ENCODE data around the gene ATOH8.
"Not testable (repeated sequence)": the region's sequence is repeated elsewhere in the genome, so short reads cannot be mapped to it uniquely, and the experiment has no call there.

The ATOH8 gene, protein sequence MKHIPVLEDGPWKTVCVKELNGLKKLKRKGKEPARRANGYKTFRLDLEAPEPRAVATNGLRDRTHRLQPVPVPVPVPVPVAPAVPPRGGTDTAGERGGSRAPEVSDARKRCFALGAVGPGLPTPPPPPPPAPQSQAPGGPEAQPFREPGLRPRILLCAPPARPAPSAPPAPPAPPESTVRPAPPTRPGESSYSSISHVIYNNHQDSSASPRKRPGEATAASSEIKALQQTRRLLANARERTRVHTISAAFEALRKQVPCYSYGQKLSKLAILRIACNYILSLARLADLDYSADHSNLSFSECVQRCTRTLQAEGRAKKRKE

GRCh38 chr2:85753525-85754312 lies at the start of gene ATOH8:
TSS of gene ATOH8 (plus strand) at chr2:85753991. CDS start at chr2:85754190, 199 bp downstream.
- DNase-seq, result no peak

DNA sequence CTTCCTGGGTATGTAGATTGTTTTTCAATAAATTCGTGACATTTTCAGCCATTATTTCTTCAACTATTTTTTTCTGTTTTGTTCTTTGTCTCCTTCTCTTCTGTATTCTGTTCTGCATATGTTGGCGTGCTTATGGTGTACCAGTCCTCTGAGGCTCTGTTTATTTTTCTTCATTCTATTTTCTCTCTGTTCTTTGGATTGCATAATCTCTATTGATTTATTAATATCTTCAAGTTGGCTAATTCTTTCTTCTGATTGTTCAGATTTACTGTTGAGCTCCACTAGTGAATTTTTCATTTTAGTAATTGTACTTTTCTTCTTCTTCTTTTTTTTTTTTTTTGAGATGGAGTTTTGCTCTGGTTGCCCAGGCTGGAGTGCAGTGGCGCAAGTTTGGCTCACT lies 49.8 kb upstream of the ATOH8 start:
- no peak for DNase-seq

DNA sequence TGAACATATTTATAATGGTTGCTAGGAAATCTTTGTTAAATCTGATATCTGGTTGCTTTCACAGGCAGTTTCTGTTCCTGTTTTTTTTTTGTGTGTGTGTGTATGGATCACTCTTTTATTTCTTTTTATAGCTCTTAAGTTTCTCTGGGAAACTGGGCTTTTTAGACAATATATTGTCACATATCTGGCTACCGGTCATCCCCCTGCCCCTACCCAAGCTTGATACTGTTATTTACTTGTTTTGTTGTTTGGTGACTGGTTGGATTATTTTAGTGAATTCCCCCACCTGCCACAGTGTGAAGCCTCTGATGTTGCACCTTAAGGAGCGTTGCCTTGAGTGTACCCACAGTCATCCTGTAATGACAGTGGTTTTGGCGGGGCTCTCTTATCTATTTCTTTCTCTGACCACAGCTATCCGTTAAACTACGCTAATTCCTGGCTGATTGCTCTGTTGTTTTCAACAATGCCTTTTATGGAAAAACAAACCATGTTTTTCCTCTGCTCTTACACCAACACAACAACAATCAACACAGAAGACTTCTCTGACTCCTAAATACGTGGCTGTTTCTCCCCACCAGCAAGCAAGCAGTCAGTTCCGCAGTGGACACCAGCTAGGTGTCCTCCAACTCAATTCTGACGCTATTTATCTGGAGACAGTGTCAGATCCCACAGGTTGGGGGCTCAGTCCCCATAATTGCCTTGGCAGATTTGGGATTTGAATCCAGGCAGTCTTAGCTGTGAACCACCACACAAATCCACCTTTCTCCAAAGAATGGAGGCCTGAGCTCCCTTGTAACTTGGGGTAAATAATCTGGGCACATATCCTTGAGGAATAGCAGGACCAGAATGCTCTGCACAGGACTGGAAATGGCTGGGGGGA lies 48.8 kb upstream of the ATOH8 start:
- no peak for DNase-seq

DNA sequence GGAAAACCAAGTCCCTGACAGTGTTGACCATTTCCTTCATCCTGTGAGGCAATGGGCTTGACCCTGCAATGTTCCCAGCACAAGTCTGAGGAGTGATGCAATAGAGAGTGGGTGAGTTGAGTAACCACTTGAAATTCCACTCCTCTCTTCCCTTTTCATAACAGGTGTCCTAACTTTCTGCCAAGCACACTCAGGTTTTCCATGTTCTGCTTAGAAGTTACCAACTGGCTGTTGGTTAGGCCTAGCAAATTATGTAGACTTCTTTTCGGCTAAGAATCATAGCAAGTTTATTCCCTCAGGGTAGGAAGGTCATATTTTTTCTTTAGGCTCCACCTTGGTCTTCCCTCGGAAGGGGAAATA lies 48.1 kb upstream of the ATOH8 start:
- DNase-seq, result no peak

GRCh38 chr2:85706063-85706462 lies 47.7 kb upstream of the ATOH8 start:
- DNase-seq, result no peak

DNA sequence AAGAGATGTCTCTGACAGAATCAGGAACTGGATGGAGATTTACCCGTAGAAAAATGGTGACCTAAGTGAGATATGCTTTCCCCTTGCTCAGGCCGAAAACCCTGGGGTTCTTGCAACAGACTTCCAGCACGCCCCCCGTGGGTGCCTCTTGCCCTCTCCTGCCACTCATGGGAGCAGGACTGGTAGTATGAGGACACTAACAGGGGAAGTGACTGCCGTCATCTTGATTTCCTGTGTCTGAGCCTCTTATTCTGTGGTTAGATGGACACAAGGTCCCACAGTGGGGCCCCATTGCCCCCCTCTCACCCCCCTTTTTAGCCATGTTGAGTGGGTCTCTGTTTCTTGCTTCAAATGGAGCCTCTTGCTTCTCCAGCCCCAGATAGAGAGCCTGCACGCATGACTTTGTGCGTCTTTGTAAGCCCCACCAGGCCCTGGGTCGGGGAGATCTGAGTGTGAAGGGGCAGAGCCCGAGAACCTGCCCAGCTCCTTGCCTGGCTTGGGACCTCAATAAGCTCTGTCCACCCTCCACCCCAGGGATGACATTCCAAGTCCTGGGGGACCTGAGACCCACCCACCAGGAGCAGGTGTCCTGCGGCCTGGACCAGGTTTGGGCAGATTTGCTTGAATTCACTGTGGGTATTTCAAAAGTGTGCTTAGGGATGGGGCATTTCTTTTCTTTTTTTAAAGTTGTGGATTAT lies 47.0 kb upstream of the ATOH8 start:
- no peak for DNase-seq

GRCh38 chr2:85707304-85707703 lies 46.5 kb upstream of the ATOH8 start:
- peak; percentile 44 for DNase-seq

DNA sequence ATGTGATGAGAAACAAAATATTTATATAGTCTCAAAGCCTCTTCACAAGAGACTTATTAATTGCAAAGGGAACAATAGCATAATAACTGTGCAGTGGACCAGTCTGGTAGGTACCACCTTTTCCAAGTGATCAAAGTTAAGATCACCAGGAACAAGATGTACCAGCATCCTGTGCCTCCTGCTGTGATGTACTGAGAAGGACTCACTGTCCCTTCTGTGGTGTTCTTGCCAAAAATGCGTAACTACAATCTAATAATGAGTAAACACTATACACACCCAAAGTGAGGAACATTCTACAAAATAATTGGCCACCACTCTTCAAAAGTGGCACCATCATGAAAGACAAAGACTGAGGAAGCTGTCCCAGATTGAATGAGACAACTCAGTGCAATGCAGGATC lies 45.1 kb upstream of the ATOH8 start:
- DNase-seq, result no peak

GRCh38 chr2:85709401-85709811 lies 44.4 kb upstream of the ATOH8 start:
- no peak for DNase-seq

DNA sequence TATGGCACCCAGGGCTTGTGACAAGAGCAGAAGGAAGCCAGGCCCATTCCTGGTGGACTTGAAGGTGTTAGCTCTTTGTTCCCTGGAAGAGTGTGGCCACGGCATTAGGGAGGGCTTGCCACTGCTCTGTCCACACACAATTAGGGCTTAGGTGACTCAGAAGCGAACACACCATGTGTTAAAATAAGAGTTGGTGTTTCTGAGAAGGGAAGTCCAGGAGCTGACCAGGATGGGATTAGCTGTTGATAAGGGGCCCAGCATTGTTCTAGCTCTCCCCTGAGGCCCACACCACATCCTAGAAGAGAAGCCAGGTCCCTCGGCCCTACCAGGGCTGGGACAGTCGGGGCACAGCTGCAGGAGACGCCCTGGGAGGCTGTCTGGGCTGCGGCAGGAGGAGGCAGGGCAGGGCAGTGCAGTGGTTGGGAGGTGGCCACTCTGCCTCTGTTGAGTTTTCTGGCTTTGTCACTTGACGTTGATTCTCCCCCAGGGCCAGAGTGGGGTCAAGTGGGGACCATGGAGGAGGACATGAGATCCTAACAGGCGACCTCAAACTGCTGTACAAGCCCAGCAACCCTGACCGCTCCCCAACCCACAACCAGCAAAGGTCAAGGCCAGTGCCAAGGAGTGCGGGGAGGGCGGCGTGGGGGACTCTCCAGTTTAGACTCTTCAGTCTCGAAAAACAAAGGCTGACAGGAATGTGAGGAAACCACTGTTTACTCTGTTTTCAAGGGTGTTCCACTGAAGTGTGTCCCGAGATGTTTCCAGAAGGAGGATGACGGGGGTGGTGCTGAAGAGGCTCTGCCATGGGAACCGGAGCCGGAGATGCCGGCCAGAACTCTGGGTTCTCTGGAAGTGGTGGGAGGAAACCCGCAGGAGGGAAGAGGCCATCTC lies 42.9 kb upstream of the ATOH8 start:
- no peak for DNase-seq

GRCh38 chr2:85711578-85712060 lies 42.2 kb upstream of the ATOH8 start:
- DNase-seq, result no peak

DNA sequence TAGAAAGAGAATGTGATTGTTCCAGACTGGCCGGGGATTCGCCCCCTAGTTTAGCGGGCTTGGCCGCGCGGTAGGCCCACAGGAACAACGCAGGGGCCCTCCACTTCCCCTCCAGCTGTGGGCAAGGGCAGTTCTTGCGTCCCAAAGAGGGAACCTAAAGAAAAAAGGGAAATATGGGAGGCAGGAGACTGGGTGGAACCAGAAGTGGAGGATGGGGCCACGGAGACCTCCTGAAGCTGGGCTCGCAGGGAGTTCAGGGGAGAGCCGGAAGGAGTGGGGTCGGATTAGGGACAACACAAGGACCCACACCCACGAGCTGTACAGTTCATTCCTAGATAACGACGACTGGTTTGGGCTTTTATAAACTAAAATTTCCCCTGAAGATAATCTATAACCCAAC lies 41.5 kb upstream of the ATOH8 start:
- DNase-seq, result no peak

GRCh38 chr2:85712849-85713612 lies 40.8 kb upstream of the ATOH8 start:
- no peak for DNase-seq

- DNase-seq, result no peak
These were observed 40.0 kb upstream of the ATOH8 start for GRCh38 chr2:85713836-85714235.

DNA sequence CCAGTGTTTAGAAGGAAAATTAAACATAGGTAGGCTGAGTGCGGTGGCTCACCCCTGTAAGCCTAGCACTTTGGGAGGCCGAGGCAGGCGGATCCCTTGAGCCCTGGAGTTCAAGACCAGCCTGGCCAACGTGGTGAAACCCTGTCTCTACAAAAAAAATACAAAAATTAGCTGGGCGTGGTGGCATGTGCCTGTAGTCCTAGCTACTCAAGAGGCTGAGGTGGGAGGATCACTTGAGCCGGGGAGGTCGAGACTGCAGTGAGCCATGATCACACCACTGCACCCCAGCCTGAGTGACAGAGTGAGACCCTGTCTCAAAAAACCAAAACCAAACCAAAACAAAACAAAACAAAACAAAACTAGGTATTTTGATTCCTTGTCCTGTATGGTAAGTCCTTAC lies 39.4 kb upstream of the ATOH8 start:
- DNase-seq, result not testable (repeated sequence)

- DNase-seq, result no peak
These were observed 39.0 kb upstream of the ATOH8 start for GRCh38 chr2:85714841-85715240.

DNA sequence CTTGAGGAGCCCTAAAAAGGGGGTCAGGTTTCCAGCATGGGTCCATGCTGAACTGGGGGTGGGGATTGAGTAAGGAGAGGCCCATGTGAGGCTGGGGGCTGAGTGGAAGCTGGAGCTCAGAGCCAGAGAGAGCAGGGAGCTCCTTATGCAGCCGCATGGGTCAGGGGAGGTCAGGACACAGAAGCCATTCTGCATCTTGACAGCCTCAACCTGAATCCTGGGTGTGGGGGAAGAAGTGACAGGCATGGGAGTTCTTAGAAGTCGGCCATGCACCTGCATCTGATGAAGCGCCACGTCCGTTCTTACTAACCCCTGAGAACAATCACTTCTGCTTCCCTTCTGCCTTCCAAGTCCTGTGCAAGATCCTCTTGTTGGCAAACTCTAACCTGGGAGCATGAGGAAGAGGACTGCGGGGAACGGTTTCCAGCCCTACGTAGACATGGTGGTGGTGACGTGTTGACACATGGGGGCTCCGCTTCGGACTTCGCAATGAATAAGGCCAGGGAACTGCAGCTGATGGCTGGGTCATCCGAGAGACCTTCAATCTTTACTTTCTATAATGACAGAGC lies 37.4 kb upstream of the ATOH8 start:
- no peak for DNase-seq

DNA sequence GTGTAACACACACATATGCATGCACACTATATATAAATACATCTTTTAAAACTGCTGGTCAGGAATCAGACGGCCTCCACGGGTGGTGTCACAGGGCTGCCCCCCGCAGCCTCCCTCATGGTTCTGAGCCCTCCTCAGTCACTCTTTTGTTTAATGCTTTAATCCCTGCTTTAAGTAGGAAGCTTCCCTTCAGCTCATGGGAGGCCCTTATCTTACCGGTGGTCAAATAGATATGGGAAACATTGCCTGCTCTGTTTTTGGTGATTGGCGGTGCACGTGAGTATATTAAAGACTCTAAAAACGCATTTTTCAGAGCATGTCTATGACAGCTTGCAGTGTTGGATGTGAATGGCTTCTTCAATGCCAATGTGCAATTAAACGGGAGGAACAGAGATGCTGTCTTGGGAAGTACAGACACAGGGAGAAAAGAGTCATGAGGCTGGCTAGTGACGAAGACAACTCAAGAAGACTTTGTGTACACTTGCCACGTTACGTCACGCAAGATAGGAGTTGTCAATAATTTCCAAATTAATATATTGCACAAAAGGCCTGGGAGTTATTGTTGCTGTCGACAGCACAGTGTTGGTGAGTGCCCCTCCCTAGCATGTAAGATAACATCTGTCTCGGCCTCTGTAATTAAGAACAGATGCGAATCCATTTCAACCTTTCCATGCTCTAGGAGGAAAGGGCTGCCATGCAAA lies 36.3 kb upstream of the ATOH8 start:
- DNase-seq, result no peak

- no peak for DNase-seq
These were observed 35.8 kb upstream of the ATOH8 start for GRCh38 chr2:85718009-85718391.
